ENCODE measurements around the gene PCGF1. TPM values are rescaled to one million over a fixed set of nuclear protein-coding genes. Genes with fewer than 3 reads are reported as not detected.

The PCGF1 gene
- total and polyA plus RNA-seq, 2 experiments from 2014 or later = 10.9 to 13.4 TPM

DNA sequence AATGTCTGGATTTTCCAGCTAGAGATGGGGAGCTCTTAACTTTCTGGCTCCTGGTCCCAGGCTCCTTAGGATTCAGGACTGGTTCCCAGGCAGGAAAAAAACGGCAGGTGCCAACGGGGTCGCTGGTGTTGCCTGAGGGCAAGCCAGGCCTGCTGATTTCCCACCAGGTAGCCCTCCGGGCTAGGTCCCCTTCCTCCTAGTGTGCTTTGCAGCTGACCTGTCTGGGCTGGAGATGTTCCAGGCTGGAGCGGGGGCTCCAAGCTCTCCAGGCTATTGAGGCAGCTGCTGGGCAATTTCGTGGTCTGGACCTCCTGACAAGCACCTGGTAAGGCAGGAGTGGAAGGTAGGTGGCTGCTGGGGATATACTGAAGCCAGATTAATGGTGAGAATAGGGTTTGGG lies 33.0 kb downstream of the PCGF1 start (continued):
- TF ChIP-seq, protein P1, sequence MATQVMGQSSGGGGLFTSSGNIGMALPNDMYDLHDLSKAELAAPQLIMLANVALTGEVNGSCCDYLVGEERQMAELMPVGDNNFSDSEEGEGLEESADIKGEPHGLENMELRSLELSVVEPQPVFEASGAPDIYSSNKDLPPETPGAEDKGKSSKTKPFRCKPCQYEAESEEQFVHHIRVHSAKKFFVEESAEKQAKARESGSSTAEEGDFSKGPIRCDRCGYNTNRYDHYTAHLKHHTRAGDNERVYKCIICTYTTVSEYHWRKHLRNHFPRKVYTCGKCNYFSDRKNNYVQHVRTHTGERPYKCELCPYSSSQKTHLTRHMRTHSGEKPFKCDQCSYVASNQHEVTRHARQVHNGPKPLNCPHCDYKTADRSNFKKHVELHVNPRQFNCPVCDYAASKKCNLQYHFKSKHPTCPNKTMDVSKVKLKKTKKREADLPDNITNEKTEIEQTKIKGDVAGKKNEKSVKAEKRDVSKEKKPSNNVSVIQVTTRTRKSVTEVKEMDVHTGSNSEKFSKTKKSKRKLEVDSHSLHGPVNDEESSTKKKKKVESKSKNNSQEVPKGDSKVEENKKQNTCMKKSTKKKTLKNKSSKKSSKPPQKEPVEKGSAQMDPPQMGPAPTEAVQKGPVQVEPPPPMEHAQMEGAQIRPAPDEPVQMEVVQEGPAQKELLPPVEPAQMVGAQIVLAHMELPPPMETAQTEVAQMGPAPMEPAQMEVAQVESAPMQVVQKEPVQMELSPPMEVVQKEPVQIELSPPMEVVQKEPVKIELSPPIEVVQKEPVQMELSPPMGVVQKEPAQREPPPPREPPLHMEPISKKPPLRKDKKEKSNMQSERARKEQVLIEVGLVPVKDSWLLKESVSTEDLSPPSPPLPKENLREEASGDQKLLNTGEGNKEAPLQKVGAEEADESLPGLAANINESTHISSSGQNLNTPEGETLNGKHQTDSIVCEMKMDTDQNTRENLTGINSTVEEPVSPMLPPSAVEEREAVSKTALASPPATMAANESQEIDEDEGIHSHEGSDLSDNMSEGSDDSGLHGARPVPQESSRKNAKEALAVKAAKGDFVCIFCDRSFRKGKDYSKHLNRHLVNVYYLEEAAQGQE (IDR thresholded peaks at IDR 0.05; ENCODE audit: unreplicated experiment) = no peak
- no peak for TF ChIP-seq JUNB (IDR thresholded peaks at IDR 0.05; ENCODE audit: unreplicated experiment)
- TF ChIP-seq EZH2 (IDR thresholded peaks at IDR 0.05; ENCODE audit: low read depth, unreplicated experiment) = no peak
- no peak for TF ChIP-seq POLR2AphosphoS5 (IDR thresholded peaks at IDR 0.05; ENCODE audit: low read depth)

DNA sequence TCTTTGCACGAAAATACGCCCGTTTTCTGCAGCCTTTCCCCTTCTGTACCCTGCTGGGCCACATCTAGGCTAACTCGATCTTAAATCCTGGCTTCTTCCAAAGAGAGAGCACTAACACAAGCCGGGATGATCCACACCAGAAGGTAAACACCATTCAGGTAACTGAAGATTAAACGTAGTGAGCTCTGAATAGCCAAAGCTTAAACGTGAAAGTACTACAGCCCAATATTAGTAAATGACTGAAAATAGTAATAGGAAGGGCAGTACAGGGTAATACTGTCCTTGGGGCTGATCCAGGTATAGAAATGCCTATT lies 34.6 kb downstream of the PCGF1 start:
- Mint-ChIP-seq H3K27me3 (ENCODE audit: insufficient read depth, low read depth, poor library complexity) (peaks cover 15% of the 10 kb centered on the region), H3K36me3 (ENCODE audit: low read depth) (peaks cover 19% of the 10 kb centered on the region), H3K4me3 (peak overlapping the region; percentile 98), H3K9me3 (no peaks in the 10 kb centered on the region; the same call in 2 of the 3 replicates), H3K27ac (peak overlapping the region; percentile 98), H3K4me1 (peaks cover 2% of the 10 kb centered on the region; the same call in 1 of the 3 replicates)
- Histone ChIP-seq H4K20me1 (replicated peaks; ENCODE audit: insufficient read depth) (no peaks in the 10 kb centered on the region), H3K4me2 (peak overlapping the region; percentile 92), H3K27me3 (ENCODE audit: insufficient read depth) (no peaks in the 10 kb centered on the region), H3K4me3 (peak overlapping the region; percentile 80), H3K4me1 (ENCODE audit: insufficient read depth) (peaks cover 7% of the 10 kb centered on the region; the same call in 1 of the 2 replicates), H2AFZ (peak overlapping the region; percentile 4; the same call in 1 of the 2 replicates), H3K79me2 (replicated peaks; ENCODE audit: insufficient read depth) (no peaks in the 10 kb centered on the region), H3F3A (replicated peaks; ENCODE audit: low read depth) (peaks cover 13% of the 10 kb centered on the region), H3K36me3 (ENCODE audit: insufficient read depth) (no peaks in the 10 kb centered on the region), H3K27ac (ENCODE audit: low read depth) (peak overlapping the region; percentile 96), H3K9me2 (ENCODE audit: insufficient read depth) (no peaks in the 10 kb centered on the region)
- peak; percentile 5; the same call in 2 of the 3 replicates for ATAC-seq
- DNase-seq (ENCODE audit: low spot score) = no peak
- TF ChIP-seq ZNF114 (CRISPR knock-in tag; IDR thresholded peaks at IDR 0.05) (no peak), CREB1 (CRISPR knock-in tag; IDR thresholded peaks at IDR 0.05; ENCODE audit: low read depth) (no peak), STAT1 (IDR thresholded peaks at IDR 0.05; ENCODE audit: unreplicated experiment) (no peak), ZNF331 (CRISPR knock-in tag; IDR thresholded peaks at IDR 0.05; ENCODE audit: low read depth) (no peak), NANOG (IDR thresholded peaks at IDR 0.05; ENCODE audit: borderline replicate concordance) (no peak), JUNB (IDR thresholded peaks at IDR 0.05; ENCODE audit: unreplicated experiment) (no peak), EZH2 (IDR thresholded peaks at IDR 0.05; ENCODE audit: low read depth, unreplicated experiment) (no peak), POLR2AphosphoS5 (IDR thresholded peaks at IDR 0.05; ENCODE audit: low read depth) (no peak), EZH2phosphoT487 (IDR thresholded peaks at IDR 0.05; ENCODE audit: unreplicated experiment) (no peak)
- TF ChIP-seq, protein P2, sequence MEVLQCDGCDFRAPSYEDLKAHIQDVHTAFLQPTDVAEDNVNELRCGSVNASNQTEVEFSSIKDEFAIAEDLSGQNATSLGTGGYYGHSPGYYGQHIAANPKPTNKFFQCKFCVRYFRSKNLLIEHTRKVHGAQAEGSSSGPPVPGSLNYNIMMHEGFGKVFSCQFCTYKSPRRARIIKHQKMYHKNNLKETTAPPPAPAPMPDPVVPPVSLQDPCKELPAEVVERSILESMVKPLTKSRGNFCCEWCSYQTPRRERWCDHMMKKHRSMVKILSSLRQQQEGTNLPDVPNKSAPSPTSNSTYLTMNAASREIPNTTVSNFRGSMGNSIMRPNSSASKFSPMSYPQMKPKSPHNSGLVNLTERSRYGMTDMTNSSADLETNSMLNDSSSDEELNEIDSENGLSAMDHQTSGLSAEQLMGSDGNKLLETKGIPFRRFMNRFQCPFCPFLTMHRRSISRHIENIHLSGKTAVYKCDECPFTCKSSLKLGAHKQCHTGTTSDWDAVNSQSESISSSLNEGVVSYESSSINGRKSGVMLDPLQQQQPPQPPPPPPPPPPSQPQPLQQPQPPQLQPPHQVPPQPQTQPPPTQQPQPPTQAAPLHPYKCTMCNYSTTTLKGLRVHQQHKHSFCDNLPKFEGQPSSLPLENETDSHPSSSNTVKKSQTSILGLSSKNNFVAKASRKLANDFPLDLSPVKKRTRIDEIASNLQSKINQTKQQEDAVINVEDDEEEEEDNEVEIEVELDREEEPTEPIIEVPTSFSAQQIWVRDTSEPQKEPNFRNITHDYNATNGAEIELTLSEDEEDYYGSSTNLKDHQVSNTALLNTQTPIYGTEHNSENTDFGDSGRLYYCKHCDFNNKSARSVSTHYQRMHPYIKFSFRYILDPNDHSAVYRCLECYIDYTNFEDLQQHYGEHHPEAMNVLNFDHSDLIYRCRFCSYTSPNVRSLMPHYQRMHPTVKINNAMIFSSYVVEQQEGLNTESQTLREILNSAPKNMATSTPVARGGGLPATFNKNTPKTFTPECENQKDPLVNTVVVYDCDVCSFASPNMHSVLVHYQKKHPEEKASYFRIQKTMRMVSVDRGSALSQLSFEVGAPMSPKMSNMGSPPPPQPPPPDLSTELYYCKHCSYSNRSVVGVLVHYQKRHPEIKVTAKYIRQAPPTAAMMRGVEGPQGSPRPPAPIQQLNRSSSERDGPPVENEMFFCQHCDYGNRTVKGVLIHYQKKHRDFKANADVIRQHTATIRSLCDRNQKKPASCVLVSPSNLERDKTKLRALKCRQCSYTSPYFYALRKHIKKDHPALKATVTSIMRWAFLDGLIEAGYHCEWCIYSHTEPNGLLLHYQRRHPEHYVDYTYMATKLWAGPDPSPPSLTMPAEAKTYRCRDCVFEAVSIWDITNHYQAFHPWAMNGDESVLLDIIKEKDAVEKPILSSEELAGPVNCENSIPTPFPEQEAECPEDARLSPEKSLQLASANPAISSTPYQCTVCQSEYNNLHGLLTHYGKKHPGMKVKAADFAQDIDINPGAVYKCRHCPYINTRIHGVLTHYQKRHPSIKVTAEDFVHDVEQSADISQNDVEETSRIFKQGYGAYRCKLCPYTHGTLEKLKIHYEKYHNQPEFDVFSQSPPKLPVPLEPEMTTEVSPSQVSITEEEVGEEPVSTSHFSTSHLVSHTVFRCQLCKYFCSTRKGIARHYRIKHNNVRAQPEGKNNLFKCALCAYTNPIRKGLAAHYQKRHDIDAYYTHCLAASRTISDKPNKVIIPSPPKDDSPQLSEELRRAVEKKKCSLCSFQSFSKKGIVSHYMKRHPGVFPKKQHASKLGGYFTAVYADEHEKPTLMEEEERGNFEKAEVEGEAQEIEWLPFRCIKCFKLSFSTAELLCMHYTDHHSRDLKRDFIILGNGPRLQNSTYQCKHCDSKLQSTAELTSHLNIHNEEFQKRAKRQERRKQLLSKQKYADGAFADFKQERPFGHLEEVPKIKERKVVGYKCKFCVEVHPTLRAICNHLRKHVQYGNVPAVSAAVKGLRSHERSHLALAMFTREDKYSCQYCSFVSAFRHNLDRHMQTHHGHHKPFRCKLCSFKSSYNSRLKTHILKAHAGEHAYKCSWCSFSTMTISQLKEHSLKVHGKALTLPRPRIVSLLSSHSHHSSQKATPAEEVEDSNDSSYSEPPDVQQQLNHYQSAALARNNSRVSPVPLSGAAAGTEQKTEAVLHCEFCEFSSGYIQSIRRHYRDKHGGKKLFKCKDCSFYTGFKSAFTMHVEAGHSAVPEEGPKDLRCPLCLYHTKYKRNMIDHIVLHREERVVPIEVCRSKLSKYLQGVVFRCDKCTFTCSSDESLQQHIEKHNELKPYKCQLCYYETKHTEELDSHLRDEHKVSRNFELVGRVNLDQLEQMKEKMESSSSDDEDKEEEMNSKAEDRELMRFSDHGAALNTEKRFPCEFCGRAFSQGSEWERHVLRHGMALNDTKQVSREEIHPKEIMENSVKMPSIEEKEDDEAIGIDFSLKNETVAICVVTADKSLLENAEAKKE (CRISPR knock-in tag; IDR thresholded peaks at IDR 0.05) = no peak
- TF ChIP-seq, protein P3, sequence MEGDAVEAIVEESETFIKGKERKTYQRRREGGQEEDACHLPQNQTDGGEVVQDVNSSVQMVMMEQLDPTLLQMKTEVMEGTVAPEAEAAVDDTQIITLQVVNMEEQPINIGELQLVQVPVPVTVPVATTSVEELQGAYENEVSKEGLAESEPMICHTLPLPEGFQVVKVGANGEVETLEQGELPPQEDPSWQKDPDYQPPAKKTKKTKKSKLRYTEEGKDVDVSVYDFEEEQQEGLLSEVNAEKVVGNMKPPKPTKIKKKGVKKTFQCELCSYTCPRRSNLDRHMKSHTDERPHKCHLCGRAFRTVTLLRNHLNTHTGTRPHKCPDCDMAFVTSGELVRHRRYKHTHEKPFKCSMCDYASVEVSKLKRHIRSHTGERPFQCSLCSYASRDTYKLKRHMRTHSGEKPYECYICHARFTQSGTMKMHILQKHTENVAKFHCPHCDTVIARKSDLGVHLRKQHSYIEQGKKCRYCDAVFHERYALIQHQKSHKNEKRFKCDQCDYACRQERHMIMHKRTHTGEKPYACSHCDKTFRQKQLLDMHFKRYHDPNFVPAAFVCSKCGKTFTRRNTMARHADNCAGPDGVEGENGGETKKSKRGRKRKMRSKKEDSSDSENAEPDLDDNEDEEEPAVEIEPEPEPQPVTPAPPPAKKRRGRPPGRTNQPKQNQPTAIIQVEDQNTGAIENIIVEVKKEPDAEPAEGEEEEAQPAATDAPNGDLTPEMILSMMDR (conservative IDR thresholded peaks at IDR 0.05; ENCODE audit: low read depth in 2 of 2) = no peak
- TF ChIP-seq, protein P4, sequence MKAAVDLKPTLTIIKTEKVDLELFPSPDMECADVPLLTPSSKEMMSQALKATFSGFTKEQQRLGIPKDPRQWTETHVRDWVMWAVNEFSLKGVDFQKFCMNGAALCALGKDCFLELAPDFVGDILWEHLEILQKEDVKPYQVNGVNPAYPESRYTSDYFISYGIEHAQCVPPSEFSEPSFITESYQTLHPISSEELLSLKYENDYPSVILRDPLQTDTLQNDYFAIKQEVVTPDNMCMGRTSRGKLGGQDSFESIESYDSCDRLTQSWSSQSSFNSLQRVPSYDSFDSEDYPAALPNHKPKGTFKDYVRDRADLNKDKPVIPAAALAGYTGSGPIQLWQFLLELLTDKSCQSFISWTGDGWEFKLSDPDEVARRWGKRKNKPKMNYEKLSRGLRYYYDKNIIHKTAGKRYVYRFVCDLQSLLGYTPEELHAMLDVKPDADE (IDR thresholded peaks at IDR 0.05) = no peak
